ENCODE results near the gene ARRDC3. TPM values are rescaled to one million over a fixed set of nuclear protein-coding genes. Genes with fewer than 3 reads are reported as not detected.

ARRDC3 gene
- total and polyA plus RNA-seq, 2 of the 8 experiments (the other 6 are each of a cell fraction or from before 2014, with no cell fraction given), result 2.9 to 5.7 TPM

- Histone ChIP-seq H2AFZ (ENCODE audit: low read length) (no peak overlapping the region), H4K91ac (replicated peaks; ENCODE audit: insufficient read length, low read length) (no peak overlapping the region)
- 93% methylated on average over 4 of the region's 4 CpGs; no CpG with 5 or more reads in 1 of the 2 experiments for WGBS, 2 experiments (ENCODE audit: extremely low coverage in 1 of 2, insufficient coverage in 1 of 2, insufficient read length in 1 of 2, insufficient replicate concordance in 2 of 2, low coverage in 1 of 2, low lambda C conversion rate in 2 of 2, missing lambda C conversion rate in 1 of 2)
- TF ChIP-seq EGR1 (IDR thresholded peaks at IDR 0.05; ENCODE audit: borderline replicate concordance, low read depth, low read length) (no peak), CHD1 (IDR thresholded peaks at IDR 0.05; ENCODE audit: low read depth, low read length) (no peak), BCL11A (IDR thresholded peaks at IDR 0.05; ENCODE audit: low read depth in 2 of 2, low read length in 2 of 2) (no peak), GTF2F1 (IDR thresholded peaks at IDR 0.05; ENCODE audit: borderline replicate concordance, low read depth, low read length) (no peak), RFX5 (IDR thresholded peaks at IDR 0.05; ENCODE audit: borderline replicate concordance, low read depth, low read length) (no peak), CBX5 (IDR thresholded peaks at IDR 0.05; ENCODE audit: low read depth, low read length) (no peak), CTBP2 (IDR thresholded peaks at IDR 0.05; ENCODE audit: borderline replicate concordance, insufficient read depth, insufficient read length, low read length) (no peak), POLR2A (IDR thresholded peaks at IDR 0.05; ENCODE audit: control extremely low read depth in 1 of 2, low read depth in 2 of 2, low read length in 2 of 2) (no peak), PHF8 (conservative IDR thresholded peaks at IDR 0.05; ENCODE audit: low read depth, low read length) (no peak), SP4 (IDR thresholded peaks at IDR 0.05; ENCODE audit: low read length) (no peak), JUND (IDR thresholded peaks at IDR 0.05; ENCODE audit: low read length) (no peak), SAP30 (IDR thresholded peaks at IDR 0.05; ENCODE audit: insufficient read depth, insufficient replicate concordance, low read length) (no peak), EZH2 (IDR thresholded peaks at IDR 0.05; ENCODE audit: low read depth, low read length, severe bottlenecking) (no peak), TBP (IDR thresholded peaks at IDR 0.05; ENCODE audit: low read depth, low read length) (no peak)
Observed at GRCh38 chr5:91359962-91360609, 23.0 kb downstream of the ARRDC3 start.

More at GRCh38 chr5:91359962-91360609, 23.0 kb downstream of the ARRDC3 start:
- no peak overlapping the region for H3K4ac ChIP-seq (replicated peaks; ENCODE audit: insufficient read length, low read depth, low read length)
- H3K27me3 ChIP-seq (replicated peaks in 1 of 4; ENCODE audit: control insufficient read depth in 3 of 4, extremely low read depth in 1 of 4, insufficient read depth in 3 of 4, low read length in 3 of 4), result no peaks in the 10 kb centered on the region
- H3K23me2 ChIP-seq (ENCODE audit: low read depth, low read length), result no peaks in the 10 kb centered on the region
- CTCF ChIA-PET (ENCODE audit: partially characterized antibody), result no interaction called here
- no peak overlapping the region for H3K23ac ChIP-seq (ENCODE audit: insufficient read length)
- no peak overlapping the region for H2BK12ac ChIP-seq (ENCODE audit: low read depth, low read length)
- no peak overlapping the region for H2BK5ac ChIP-seq (ENCODE audit: low read depth, low read length)
- H4K8ac ChIP-seq (ENCODE audit: extremely low read depth, insufficient read depth, low read length), result no peak overlapping the region
- no peak overlapping the region for H2BK120ac ChIP-seq (replicated peaks; ENCODE audit: low read depth, low read length)
- FAIRE-seq (no peak), DNase-seq (ENCODE audit: low read depth in 1 of 2, low spot score in 2 of 2) (no peak)
- no peaks in the 10 kb centered on the region for H3K36me3 ChIP-seq (ENCODE audit: control insufficient read depth in 2 of 4, insufficient read depth in 4 of 4, low read length in 3 of 4)
- H2AK5ac ChIP-seq (ENCODE audit: low read depth, low read length), result no peak overlapping the region
- no peak overlapping the region for H3K9ac ChIP-seq (replicated peaks in 1 of 4; ENCODE audit: extremely low read depth in 1 of 4, low read depth in 3 of 4, low read length in 3 of 4)
- no peak overlapping the region for H3K4me2 ChIP-seq (ENCODE audit: insufficient read depth in 1 of 2, low read depth in 2 of 2, low read length in 2 of 2)
- H3K79me1 ChIP-seq (ENCODE audit: low read depth, low read length), result no peaks in the 10 kb centered on the region
- no peaks in the 10 kb centered on the region for H4K20me1 ChIP-seq (replicated peaks in 1 of 2; ENCODE audit: control insufficient read depth in 1 of 2, insufficient read depth in 2 of 2, low read length in 2 of 2)
- H2BK15ac ChIP-seq (ENCODE audit: low read length), result no peak overlapping the region
- H3K56ac ChIP-seq (replicated peaks; ENCODE audit: insufficient read length, low read depth, low read length), result no peak overlapping the region
- no peak overlapping the region for H4K5ac ChIP-seq (ENCODE audit: insufficient read length, low read depth, low read length)
- H3K27ac ChIP-seq (ENCODE audit: low read depth, low read length), result no peak overlapping the region
- H3K14ac ChIP-seq (ENCODE audit: insufficient read length), result no peak overlapping the region
- peaks cover 0 to 5% (median 1%) of the 10 kb centered on the region in 4 experiments; a peak in 2 of 7 replicates for H3K4me1 ChIP-seq (replicated peaks in 1 of 4; ENCODE audit: control insufficient read depth in 3 of 4, insufficient read depth in 4 of 4, low read length in 3 of 4)
- POLR2A ChIA-PET (ENCODE audit: partially characterized antibody), result no interaction called here
- H3K9me3 ChIP-seq (ENCODE audit: insufficient read depth in 2 of 2, low read depth in 1 of 2, low read length in 1 of 2), result no peaks in the 10 kb centered on the region
- no peak overlapping the region for H2BK20ac ChIP-seq (ENCODE audit: low read length)
- H3K79me2 ChIP-seq (ENCODE audit: control insufficient read depth in 1 of 2, insufficient read depth in 2 of 2, low read length in 2 of 2), result no peaks in the 10 kb centered on the region
- no peak overlapping the region for H3K18ac ChIP-seq (ENCODE audit: extremely low read depth, low read length)
- H3K4me3 ChIP-seq (ENCODE audit: extremely low read depth in 1 of 4, insufficient read depth in 2 of 4, low read depth in 3 of 4, low read length in 4 of 4), result no peak overlapping the region
